ENCODE results near the gene MRPL48.
"Not testable (repeated sequence)": the region's sequence is repeated elsewhere in the genome, so short reads cannot be mapped to it uniquely, and the experiment has no call there.

DNA sequence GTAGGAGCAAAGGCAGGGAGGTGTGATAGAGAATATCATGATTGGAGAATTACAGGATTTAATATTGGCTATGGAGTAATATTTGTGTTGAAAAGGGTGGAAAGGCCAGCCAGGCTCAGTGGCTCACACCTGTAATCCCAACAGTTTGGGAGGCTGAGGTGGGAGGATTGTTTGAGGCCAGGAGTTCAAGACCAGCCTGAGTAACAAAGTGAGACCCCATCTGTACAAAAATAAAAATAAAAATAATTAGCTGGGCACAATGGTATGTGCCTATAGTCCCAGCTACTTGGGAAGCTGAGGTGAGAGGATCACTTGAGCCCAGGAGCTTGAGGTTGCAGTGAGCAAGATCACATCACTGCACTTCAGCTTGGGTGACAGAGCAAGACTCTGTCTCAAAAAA, 2.2 kb upstream of the MRPL48 start:
- TF ChIP-seq CTCF, POLR2A, EP300 (IDR thresholded peaks at IDR 0.05): not testable (repeated sequence)
